ENCODE data around the gene SDCBP2. TPM values are rescaled to one million over a fixed set of nuclear protein-coding genes. Genes with fewer than 3 reads are reported as not detected.

Gene SDCBP2
- total RNA-seq, 4 donors from 2014 or later: 90.2 to 175 (median 134) TPM

DNA sequence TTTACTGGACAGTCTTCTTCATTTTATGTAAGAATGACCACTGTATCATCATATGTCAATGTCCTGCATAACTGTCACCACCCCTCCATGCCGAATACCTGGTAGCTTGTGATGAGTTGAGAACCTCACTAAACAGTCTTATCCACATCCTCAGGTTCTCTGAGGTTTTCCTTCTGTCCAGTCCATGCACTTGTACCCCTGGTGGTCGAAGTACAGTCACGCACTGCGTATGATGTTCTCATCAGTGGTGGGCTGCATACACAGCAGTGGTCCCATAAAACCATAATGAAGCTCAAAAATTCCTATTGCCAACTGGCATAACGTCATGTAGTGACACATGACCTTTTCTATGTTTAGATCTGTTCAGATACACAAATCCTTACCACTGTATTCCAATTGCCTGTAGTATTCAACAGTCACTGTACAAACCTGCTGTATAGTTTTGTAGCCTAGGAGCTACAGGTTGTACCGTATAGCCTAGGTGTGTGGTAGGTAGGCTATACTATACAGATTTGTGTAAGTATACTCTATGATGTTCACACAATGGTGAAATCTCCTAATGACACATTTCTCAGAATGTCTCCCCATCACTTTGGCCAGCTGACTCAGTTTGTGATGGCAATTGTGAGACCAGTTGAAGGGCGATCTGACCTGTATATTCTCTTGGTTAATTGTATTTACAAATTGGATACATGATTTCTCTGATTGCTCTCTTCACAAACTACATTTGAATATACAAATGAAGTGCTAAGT lies 31.3 kb upstream of the SDCBP2 start:
- no peak for DNase-seq
- intact Hi-C loops (cut with DNase I): no loop called here
- H3K4me1 ChIP-seq: peaks cover 0 to 10% (median 3%) of the 10 kb centered on the region in 3 donors
- peaks cover 0 to 62% (median 8%) of the 10 kb centered on the region in 3 donors for H3K36me3 ChIP-seq
- no peak overlapping the region for H3K27ac ChIP-seq
- no peaks in the 10 kb centered on the region for H3K9me3 ChIP-seq
- H3K27me3 ChIP-seq: no peaks in the 10 kb centered on the region
- H3K4me3 ChIP-seq: no peak overlapping the region
- TF ChIP-seq CTCF (IDR thresholded peaks at IDR 0.05) (no peak), POLR2A (IDR thresholded peaks at IDR 0.05) (no peak)
- 91% methylated on average over 6 to 7 of the region's 7 CpGs for WGBS, 2 donors

DNA sequence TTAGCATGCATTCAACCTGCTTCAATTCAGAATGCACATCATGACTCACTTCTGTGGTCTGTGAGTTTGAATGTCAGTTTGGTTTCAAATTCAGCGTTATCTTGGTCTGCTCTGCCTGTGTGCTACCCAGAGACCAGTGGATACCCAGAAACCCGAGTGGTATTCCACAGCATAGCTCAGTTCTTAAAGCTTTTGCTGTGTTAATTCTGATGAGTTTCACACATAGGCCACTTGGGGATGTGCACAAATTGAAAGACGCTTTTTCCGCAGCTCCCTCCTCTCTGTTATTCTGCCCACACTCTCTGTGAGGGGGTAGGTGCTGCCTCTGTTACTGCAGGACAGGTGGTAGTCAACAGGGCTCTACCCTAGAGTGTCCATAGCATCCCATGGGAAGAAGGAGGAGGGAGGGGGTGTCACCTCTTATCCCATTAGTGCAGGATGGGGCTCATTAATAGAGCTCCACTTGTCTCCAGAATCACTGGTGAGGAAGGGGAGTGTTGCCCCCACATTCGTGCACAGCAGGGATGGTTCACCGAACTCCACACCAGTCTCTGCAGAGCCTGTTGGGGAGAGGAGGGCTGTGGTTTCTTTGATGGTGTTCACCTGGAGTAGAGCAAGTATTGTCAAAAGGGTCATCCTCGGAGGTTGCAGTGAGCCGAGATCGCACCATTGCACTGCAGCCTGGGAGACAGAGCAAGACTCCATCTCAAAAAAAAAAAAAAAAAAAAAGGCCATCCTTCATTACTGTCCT lies 29.2 kb upstream of the SDCBP2 start:
- TF ChIP-seq CTCF (IDR thresholded peaks at IDR 0.05): no peak
- Histone ChIP-seq H3K27me3 (no peaks in the 10 kb centered on the region), H3K27ac (no peak overlapping the region), H3K4me1 (no peaks in the 10 kb centered on the region), H3K4me3 (no peak overlapping the region), H3K36me3 (peaks cover 0 to 75% (median 8%) of the 10 kb centered on the region in 3 donors), H3K9me3 (no peaks in the 10 kb centered on the region)
- WGBS, 2 donors: 88 to 91% methylated on average over 8 to 9 of the region's 9 CpGs
- intact Hi-C loops (cut with DNase I): no loop called here
- no peak for DNase-seq

- H3K36me3 ChIP-seq: peaks cover 0 to 67% (median 0%) of the 10 kb centered on the region in 3 donors
- intact Hi-C loops (cut with DNase I): no loop called here
- DNase-seq: no peak
- H3K4me1 ChIP-seq: no peaks in the 10 kb centered on the region
- no peak overlapping the region for H3K4me3 ChIP-seq
- peaks cover 0 to 5% (median 0%) of the 10 kb centered on the region in 3 donors for H3K9me3 ChIP-seq
- no peaks in the 10 kb centered on the region for H3K27me3 ChIP-seq
- H3K27ac ChIP-seq: no peak overlapping the region
- no peak for TF ChIP-seq POLR2A (IDR thresholded peaks at IDR 0.05)
- TF ChIP-seq CTCF (IDR thresholded peaks at IDR 0.05): no peak
These were observed 25.0 kb upstream of the SDCBP2 start for GRCh38 chr20:1353956-1354355.

- WGBS, 2 donors: 69 to 78% methylated on average over 2 of the region's 2 CpGs
- DNase-seq: no peak
These were observed 17.5 kb upstream of the SDCBP2 start for GRCh38 chr20:1346315-1346969.

More at GRCh38 chr20:1346315-1346969, 17.5 kb upstream of the SDCBP2 start:
- H3K9me3 ChIP-seq: peaks cover 0 to 6% (median 0%) of the 10 kb centered on the region in 3 donors
- TF ChIP-seq CTCF (IDR thresholded peaks at IDR 0.05) (no peak), POLR2A (IDR thresholded peaks at IDR 0.05) (no peak)
- peaks cover 0 to 12% (median 0%) of the 10 kb centered on the region in 3 donors for H3K36me3 ChIP-seq
- H3K4me3 ChIP-seq: no peak overlapping the region
- intact Hi-C loops (cut with DNase I): no loop called here
- H3K27me3 ChIP-seq: no peaks in the 10 kb centered on the region
- no peak overlapping the region for H3K27ac ChIP-seq
- no peaks in the 10 kb centered on the region for H3K4me1 ChIP-seq
